ENCODE data around the gene PHB1. TPM values are rescaled to one million over a fixed set of nuclear protein-coding genes. Genes with fewer than 3 reads are reported as not detected.

The PHB1 gene
- total and polyA plus RNA-seq, 2 experiments from 2014 or later: 194 to 211 TPM

- no peak overlapping the region for H3K4me3 ChIP-seq
- no peak overlapping the region for H3K27ac ChIP-seq (ENCODE audit: low read depth)
- no peaks in the 10 kb centered on the region for H3K27me3 ChIP-seq (ENCODE audit: insufficient read depth)
- H3K4me2 ChIP-seq: no peak overlapping the region
- H3K4me3 Mint-ChIP-seq: no peak overlapping the region
- no peak overlapping the region for H2AFZ ChIP-seq
- H4K20me1 ChIP-seq (replicated peaks; ENCODE audit: insufficient read depth): no peaks in the 10 kb centered on the region
- H3K4me1 ChIP-seq (ENCODE audit: insufficient read depth): no peaks in the 10 kb centered on the region; the same call in 1 of the 2 replicates
- DNase-seq (ENCODE audit: low spot score) (no peak), ATAC-seq (no peak)
- H3K36me3 ChIP-seq (ENCODE audit: insufficient read depth): no peaks in the 10 kb centered on the region
- peaks cover 11% of the 10 kb centered on the region; the same call in 2 of the 3 replicates for H3K4me1 Mint-ChIP-seq
- no peaks in the 10 kb centered on the region for H3K9me2 ChIP-seq (ENCODE audit: insufficient read depth)
- H3K9me3 Mint-ChIP-seq: no peaks in the 10 kb centered on the region
- no peaks in the 10 kb centered on the region for H3K36me3 Mint-ChIP-seq (ENCODE audit: low read depth)
- no peak overlapping the region for H3K27ac Mint-ChIP-seq
- peaks cover 19% of the 10 kb centered on the region for H3K27me3 Mint-ChIP-seq (ENCODE audit: insufficient read depth, low read depth, poor library complexity)
- H3K79me2 ChIP-seq (replicated peaks; ENCODE audit: insufficient read depth): no peaks in the 10 kb centered on the region
- TF ChIP-seq STAT1 (IDR thresholded peaks at IDR 0.05; ENCODE audit: unreplicated experiment): no peak
- TF ChIP-seq EZH2 (IDR thresholded peaks at IDR 0.05; ENCODE audit: low read depth, unreplicated experiment): no peak
- TF ChIP-seq ZNF462 (CRISPR knock-in tag; IDR thresholded peaks at IDR 0.05): no peak
- no peak for TF ChIP-seq POLR2AphosphoS5 (IDR thresholded peaks at IDR 0.05; ENCODE audit: low read depth)
- TF ChIP-seq NANOG (IDR thresholded peaks at IDR 0.05; ENCODE audit: borderline replicate concordance): no peak
- TF ChIP-seq CTCF (conservative IDR thresholded peaks at IDR 0.05; ENCODE audit: low read depth in 2 of 2): no peak
- TF ChIP-seq ZNF331 (CRISPR knock-in tag; IDR thresholded peaks at IDR 0.05; ENCODE audit: low read depth): no peak
- TF ChIP-seq REST (IDR thresholded peaks at IDR 0.05; ENCODE audit: unreplicated experiment): no peak
- TF ChIP-seq ETS1 (IDR thresholded peaks at IDR 0.05): no peak
- no peak for TF ChIP-seq EZH2phosphoT487 (IDR thresholded peaks at IDR 0.05; ENCODE audit: unreplicated experiment)
- no peak for TF ChIP-seq CREB1 (CRISPR knock-in tag; IDR thresholded peaks at IDR 0.05; ENCODE audit: low read depth)
- no peak for TF ChIP-seq JUNB (IDR thresholded peaks at IDR 0.05; ENCODE audit: unreplicated experiment)
- TF ChIP-seq ZNF114 (CRISPR knock-in tag; IDR thresholded peaks at IDR 0.05): no peak
- no peaks in the 10 kb centered on the region for H3F3A ChIP-seq (replicated peaks; ENCODE audit: low read depth)
Observed at GRCh38 chr17:49450735-49451134, 36.1 kb upstream of the PHB1 start.

Data from GM23338 (cell line).